Cortex of kidney (tissue), 1 donor: ENCODE measurements around the gene ATP1B3.
"Not testable (repeated sequence)": the region's sequence is repeated elsewhere in the genome, so short reads cannot be mapped to it uniquely, and the experiment has no call there.

ENCODE experiments used
- DNase-seq: peaks from one replicate; lab custom pipeline; 2025; lab: John Stamatoyannopoulos, UW

Gene ATP1B3

DNA sequence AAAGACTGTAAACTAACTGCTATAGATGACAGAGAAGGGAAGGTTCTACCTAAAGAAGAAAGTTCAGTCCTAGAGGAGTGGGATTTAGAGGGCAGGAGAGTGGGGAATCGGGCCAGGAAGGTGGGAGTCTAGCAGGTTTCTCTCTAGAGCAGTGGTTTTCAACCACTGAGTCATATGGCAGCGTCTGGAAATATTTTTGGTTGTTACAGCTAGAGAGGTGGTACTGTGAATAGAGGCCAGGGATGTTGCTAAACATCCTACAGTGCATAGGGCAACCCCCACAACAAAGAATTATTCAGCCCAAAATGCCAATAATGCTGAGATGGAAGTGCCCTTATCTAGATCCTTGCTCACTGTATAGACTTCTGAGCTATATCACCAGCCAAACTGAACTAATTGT lies 28.7 kb downstream of the ATP1B3 start:
- DNase-seq: no peak

DNA sequence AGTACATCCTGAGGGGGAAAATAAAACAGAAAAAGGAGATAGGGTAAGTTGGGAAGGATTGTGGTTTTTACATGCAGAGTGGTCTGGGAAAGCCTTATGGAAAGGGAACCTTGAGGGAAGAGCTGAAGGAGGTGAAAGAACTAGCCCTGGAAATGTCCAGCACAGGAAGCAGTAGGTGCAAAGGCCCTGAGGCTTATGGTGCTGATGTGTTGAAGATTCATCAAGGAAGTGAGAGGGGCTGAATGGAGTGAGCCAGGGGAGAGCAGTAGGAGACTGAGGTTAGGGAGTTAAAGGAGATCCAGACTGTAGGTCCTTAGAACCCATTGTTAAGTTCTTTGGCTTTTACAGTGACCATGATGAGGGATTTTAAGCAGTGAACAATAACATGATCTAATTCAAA lies 33.0 kb downstream of the ATP1B3 start:
- DNase-seq: no peak

DNA sequence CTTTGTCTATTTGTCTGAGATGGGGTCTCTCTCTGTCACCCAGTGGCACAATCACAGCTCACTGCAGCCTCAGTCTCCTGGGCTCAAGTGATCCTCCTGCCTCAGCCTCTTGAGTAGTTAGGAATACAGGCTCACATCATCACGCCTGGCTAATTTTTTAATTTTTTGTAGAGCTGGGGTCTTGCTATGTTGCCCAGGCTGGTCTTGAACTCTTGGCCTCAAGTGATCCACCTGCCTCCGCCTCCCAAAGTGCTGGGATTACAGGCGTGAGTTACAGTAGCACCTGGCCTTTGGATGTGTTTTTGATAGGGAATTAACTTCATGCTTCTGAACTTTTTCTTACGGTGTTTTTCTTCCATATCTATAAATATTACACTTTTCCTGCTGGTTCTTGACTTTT lies 33.5 kb downstream of the ATP1B3 start:
- DNase-seq: not testable (repeated sequence)

DNA sequence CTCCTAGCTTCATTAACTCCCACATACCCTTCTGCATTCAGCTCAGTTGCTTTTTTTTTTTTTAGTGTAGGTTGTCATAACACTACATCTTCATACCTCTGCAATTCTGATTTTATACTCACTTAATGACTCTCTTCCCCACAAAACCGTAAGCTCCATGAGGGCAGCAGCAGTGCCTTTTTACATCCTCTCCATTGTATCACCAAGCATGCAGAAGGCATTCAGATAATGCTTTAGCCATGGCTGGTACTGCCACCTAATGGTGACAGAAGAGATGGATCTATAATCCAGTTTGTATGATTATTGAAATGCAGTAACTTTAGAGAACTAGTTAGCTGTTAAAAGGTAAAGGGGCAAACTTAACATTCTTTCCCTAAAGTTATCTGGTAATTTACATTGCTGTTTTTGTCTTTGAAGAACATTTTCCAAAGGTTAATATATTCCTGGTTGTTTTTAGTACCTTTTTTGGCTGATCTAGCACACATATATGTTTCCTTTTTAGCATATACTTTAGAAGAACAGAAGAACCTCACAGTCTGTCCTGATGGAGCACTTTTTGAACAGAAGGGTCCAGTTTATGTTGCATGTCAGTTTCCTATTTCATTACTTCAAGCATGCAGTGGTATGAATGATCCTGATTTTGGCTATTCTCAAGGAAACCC lies 36.8 kb downstream of the ATP1B3 start:
- no peak for DNase-seq

- DNase-seq: no peak
Measured at GRCh38 chr3:141914311-141914710, 37.9 kb downstream of the ATP1B3 start.

GRCh38 chr3:141915016-141915415 lies 38.6 kb downstream of the ATP1B3 start:
- DNase-seq: no peak

DNA sequence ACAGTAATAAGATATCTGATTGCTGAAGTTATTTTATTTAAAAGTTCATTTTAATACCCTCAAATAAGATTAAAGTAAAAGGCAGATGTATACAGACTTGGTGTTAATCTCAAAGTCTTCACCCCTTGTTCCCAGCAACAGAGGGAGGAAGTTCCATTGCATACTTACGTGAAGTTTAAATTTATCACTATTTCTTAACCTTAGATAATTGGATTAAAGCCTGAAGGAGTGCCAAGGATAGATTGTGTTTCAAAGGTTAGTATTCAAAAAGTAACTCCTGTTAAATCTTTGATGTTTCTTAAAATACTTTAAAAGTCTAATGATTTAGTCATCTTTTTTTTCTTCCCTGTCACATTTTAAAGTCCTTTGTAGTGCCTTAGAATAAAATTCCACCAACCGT lies 39.3 kb downstream of the ATP1B3 start:
- no peak for DNase-seq

- no peak for DNase-seq
Measured at GRCh38 chr3:141920701-141921100, 44.3 kb downstream of the ATP1B3 start.

GRCh38 chr3:141921316-141921715 lies 44.9 kb downstream of the ATP1B3 start:
- DNase-seq: no peak

DNA sequence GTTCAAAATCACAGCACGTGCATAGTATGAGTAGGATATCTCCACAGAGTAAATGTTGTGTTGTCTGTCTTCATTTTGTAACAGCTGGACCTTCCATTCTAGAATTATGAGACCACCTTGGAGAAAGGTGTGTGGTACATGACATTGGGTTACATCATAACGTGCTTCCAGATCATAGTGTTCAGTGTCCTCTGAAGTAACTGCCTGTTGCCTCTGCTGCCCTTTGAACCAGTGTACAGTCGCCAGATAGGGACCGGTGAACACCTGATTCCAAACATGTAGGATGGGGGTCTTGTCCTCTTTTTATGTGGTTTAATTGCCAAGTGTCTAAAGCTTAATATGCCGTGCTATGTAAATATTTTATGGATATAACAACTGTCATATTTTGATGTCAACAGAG lies 49.2 kb downstream of the ATP1B3 start:
- not testable (repeated sequence) for DNase-seq

- no peak for DNase-seq
Measured at GRCh38 chr3:141926929-141927328, 50.5 kb downstream of the ATP1B3 start.

DNA sequence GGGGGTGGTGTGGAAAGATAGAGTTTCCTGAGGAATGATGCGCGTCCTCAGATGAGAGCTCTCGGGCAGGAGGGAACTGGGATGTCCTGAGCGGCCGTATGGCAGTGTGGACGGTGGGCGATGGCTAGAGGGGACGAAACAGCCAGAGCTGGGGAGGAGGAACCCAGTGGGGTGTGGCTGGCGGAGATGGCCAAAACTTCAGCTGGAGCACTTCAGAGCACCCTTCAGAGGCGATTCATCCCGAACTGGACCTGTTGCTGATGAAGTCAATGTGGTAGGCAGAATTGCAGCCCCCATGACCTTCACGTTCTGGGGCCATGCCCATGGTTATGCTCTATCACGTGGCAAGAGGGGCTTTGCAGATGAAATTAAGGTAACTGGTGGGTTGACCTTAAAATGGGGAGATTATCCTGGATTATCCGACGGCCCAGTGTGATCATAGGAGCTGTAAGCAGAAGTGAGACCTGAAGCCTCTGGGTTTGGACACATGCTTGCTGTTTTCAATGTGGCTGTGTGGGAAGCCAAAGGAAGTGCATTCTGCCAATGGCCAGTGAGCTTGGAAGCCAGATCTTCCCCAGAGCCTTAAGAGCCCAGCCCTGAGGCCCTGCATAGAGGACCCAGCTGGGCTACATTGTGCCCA lies 52.3 kb downstream of the ATP1B3 start:
- no peak for DNase-seq

DNA sequence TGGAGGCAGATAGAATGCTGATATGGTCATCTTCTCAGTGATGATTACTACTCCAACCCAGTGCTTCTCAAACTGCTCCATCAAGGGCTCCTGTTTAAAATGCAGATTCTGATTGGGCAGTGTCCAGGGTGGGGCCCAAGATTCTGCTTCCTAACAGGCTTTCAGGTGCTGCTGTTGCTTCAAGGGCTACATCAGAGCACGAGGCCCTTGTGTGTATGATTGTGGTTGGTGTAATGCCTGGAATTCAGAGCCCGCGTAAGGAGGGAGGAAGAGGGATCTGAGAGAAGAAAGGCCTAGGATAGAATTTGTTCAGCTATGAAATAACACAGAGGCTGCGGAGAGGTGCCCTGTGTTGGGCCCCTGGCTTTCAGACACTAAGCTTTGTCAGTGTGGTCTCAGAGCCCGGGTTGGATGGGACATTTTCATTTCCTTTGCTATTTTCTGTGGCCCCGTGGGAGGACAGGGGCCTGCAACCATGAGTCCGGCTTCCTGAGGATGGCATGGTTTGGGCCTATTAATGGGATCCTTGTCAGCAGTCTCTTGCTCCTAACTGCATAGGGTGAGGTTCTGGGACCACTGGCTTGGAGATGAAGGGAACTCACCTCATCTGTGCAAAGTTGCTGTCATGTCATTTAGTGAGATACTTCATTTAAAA lies 53.0 kb downstream of the ATP1B3 start:
- no peak for DNase-seq

DNA sequence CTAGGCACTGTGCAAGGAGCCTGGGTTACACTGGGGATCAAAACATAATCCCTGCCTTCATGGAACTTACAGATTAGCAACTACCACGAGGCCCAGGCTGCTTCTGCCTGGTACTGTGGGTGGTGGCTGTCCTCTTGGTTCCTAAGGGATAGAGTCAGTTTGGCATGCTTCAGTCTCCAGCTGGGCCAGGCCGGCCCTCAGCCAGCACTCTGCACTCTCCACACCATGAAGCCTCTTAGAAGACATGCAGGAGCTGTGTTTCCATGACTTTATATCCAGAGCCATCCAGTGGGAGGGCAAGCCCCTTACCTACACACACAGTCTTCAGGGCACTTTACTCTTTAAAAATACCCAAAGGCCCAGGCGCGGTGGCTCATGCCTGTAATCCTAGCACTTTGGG lies 54.4 kb downstream of the ATP1B3 start:
- no peak for DNase-seq

GRCh38 chr3:141933421-141934300 lies 57.2 kb downstream of the ATP1B3 start:
- DNase-seq: no peak

- DNase-seq: no peak
Measured at GRCh38 chr3:141934354-141934753, 57.9 kb downstream of the ATP1B3 start.

DNA sequence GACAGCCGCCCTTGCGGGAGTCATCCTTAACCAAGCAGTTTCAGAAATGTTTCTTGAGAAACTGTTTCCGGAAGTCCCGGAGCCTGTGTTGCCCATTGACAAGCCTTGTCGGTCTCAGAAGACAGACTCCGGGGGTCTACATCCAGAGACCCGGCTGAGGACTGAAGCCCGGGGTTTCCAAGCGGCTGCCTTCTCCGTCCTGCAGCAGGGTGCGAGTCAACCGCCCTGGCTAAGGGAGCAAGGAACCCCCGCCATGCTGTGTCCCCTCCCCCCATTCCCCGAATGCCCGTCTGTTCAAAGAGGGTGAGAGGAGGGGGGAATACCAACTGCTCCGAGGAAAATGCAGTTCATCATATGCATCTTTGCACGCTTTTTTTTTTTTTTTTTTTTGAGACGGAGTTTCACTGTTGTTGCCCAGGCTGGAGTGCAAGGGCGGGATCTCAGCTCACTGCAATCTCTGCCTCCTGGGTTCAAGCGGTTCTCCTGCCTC lies 61.6 kb downstream of the ATP1B3 start:
- DNase-seq: no peak

DNA sequence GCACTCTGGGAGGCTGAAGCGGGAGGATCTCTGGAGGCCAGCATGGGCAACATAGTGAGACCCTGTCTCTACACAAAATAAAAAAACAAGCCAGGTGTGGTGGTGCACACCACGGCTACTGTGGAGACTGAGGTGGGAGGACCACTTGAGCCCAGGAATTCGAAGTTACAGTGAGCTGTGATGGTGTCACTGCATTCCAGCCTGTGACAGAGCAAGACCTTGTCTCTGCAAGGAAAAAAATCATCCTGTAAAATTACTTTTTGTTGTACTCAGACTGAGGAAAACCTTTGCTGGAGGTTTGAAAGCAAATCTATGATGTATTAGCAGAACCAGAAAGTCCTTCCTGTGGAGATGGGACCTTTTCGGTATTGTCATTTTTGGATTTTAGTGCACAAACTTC lies 63.3 kb downstream of the ATP1B3 start:
- no peak for DNase-seq

- no peak for DNase-seq
Measured at GRCh38 chr3:141940194-141940776, 63.8 kb downstream of the ATP1B3 start.

DNA sequence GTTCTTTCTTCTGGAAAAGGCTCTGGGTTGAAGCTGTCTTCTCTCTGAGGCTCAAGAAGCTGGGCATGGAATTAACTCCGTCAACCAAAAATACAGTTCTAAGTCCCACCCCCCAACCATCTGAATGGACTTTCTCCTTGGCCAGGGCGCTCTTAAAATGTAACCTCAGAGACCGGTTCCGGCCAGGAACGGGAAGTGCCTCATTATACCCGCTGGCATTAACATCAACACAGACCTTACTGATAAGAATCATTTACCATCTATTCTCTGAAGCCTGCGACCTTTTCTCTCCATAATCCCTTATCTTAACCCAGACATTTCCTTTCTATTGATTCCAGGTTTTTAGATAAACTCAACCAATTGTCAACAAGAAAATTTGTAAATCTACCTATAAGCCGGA lies 64.7 kb downstream of the ATP1B3 start:
- DNase-seq: no peak

DNA sequence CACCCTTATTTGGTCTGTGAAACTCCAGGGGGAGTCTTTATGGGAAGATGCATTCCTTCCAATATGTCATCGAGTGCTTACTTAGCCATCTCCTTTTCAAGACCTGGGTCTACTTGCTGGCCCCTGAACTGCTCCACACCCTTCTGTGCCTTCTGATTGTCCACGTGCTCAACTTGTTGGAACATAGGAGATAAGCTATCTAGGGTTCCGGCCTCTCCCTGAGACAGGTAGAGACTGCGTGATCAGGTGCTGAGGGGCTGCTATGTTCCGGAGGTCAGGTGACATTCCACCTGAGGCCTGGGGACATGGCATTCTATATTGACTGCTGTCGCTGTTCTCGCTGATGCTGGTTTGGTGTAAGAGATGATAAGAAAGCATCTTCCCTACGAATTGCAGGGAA lies 65.6 kb downstream of the ATP1B3 start:
- no peak for DNase-seq
